M059J (cell line): Measurements from ENCODE around the gene SDE2. TPM values are rescaled to one million over a fixed set of nuclear protein-coding genes. Genes with fewer than 3 reads are reported as not detected.
"Not testable (repeated sequence)": the region's sequence is repeated elsewhere in the genome, so short reads cannot be mapped to it uniquely, and the experiment has no call there.

Experiments
- DNase-seq: peaks from one replicate; pipeline ENCODE4 v3.0.0-alpha.2; 2012; ENCODE audit warnings: low read depth
- total RNA-seq: library from RNA; depleted of rRNA; stranded (reverse); fragments of >200 nt; shearing (Covaris generic); gene quantifications from 2 replicates; pipeline ENCODE4 v1.2.3, GENCODE V29; 2014

Gene SDE2
- total RNA-seq, 1 experiment from 2014 or later, result 28.7 TPM

GRCh38 chr1:226006686-226007085 lies 7.5 kb upstream of the SDE2 start:
- DNase-seq, result no peak

GRCh38 chr1:226004396-226004795 lies 5.3 kb upstream of the SDE2 start:
- DNase-seq, result no peak

GRCh38 chr1:226003502-226004170 lies 4.5 kb upstream of the SDE2 start:
- DNase-seq, result no peak

GRCh38 chr1:226002667-226003501 lies 3.7 kb upstream of the SDE2 start:
- peak; percentile 73 for DNase-seq

GRCh38 chr1:226001963-226002666 lies 3.0 kb upstream of the SDE2 start:
- DNase-seq, result peak; percentile 64

- no peak for DNase-seq
These were observed 1.9 kb upstream of the SDE2 start for GRCh38 chr1:226001088-226001487.

GRCh38 chr1:226000493-226001081 lies 1.4 kb upstream of the SDE2 start:
- DNase-seq, result not testable (repeated sequence)

- no peak for DNase-seq
These were observed 782 bp upstream of the SDE2 start for GRCh38 chr1:225999912-226000337.

GRCh38 chr1:225998560-225999226 lies 450 bp downstream of the SDE2 start:
- peak; percentile 48 for DNase-seq

GRCh38 chr1:225996946-225997545 lies 2.1 kb downstream of the SDE2 start:
- DNase-seq, result peak; percentile 39

- DNase-seq, result no peak
These were observed 3.0 kb downstream of the SDE2 start for GRCh38 chr1:225995919-225996864.

- no peak for DNase-seq
These were observed 8.3 kb downstream of the SDE2 start for GRCh38 chr1:225990705-225991464.

- peak; percentile 56 for DNase-seq
These were observed 11.4 kb downstream of the SDE2 start for GRCh38 chr1:225987491-225988316.

- peak; percentile 28 for DNase-seq
These were observed 17.4 kb downstream of the SDE2 start for GRCh38 chr1:225981714-225982113.

GRCh38 chr1:225980005-225980836 lies 18.9 kb downstream of the SDE2 start:
- no peak for DNase-seq

GRCh38 chr1:225979421-225979820 lies 19.7 kb downstream of the SDE2 start:
- no peak for DNase-seq
